ENCODE results near the gene CCDC81. TPM values are rescaled to one million over a fixed set of nuclear protein-coding genes. Genes with fewer than 3 reads are reported as not detected.

CCDC81 gene
- polyA plus RNA-seq, 10 donors, result 0.42 to 1.6 (median 0.83) TPM

GRCh38 chr11:86440305-86440716 is 65.6 kb downstream of the CCDC81 start:
- peak; percentile 70 to 90 (median 84) for DNase-seq

GRCh38 chr11:86440843-86441242 is 66.2 kb downstream of the CCDC81 start:
- DNase-seq, result no peak

GRCh38 chr11:86442420-86442819 is 67.7 kb downstream of the CCDC81 start:
- no peak for DNase-seq

GRCh38 chr11:86442827-86443226 is 68.1 kb downstream of the CCDC81 start:
- DNase-seq, result no peak

GRCh38 chr11:86443415-86443814 is 68.7 kb downstream of the CCDC81 start:
- no peak for DNase-seq

GRCh38 chr11:86444981-86445380 is 70.3 kb downstream of the CCDC81 start:
- no peak for DNase-seq

- DNase-seq, result no peak
Measured at GRCh38 chr11:86446163-86446923, 71.7 kb downstream of the CCDC81 start.

GRCh38 chr11:86446924-86447285 is 72.2 kb downstream of the CCDC81 start:
- DNase-seq, result no peak

- DNase-seq, result no peak
Measured at GRCh38 chr11:86447763-86448480, 73.2 kb downstream of the CCDC81 start.

GRCh38 chr11:86449993-86450629 is 75.4 kb downstream of the CCDC81 start:
- DNase-seq, result no peak

- no peak for DNase-seq
Measured at GRCh38 chr11:86453290-86454030, 78.8 kb downstream of the CCDC81 start.

GRCh38 chr11:86456075-86456939 is 81.6 kb downstream of the CCDC81 start:
- peak; percentile 84 to 93 (median 89) for DNase-seq

- DNase-seq, result no peak
Measured at GRCh38 chr11:86458294-86459001, 83.8 kb downstream of the CCDC81 start.

- no peak for DNase-seq
Measured at GRCh38 chr11:86459002-86459385, 84.3 kb downstream of the CCDC81 start.

- peak in 2 of 3 donors; percentile 51 to 88 for DNase-seq
Measured at GRCh38 chr11:86459682-86460460, 85.2 kb downstream of the CCDC81 start.

GRCh38 chr11:86460461-86461385 is 86.0 kb downstream of the CCDC81 start:
- no peak for DNase-seq

- no peak for DNase-seq
Measured at GRCh38 chr11:86461892-86462291, 87.2 kb downstream of the CCDC81 start.

GRCh38 chr11:86463120-86463519 is 88.4 kb downstream of the CCDC81 start:
- no peak for DNase-seq

Measured in muscle of back (tissue), 11 donors.